NCI-H82 (cell line): ENCODE data around the gene SMCO1.
"Not testable (repeated sequence)": the region's sequence is repeated elsewhere in the genome, so short reads cannot be mapped to it uniquely, and the experiment has no call there.

Experiments
- DNase-seq: peaks from one replicate; lab custom pipeline; 2025; lab: John Stamatoyannopoulos, UW

The SMCO1 gene

DNA sequence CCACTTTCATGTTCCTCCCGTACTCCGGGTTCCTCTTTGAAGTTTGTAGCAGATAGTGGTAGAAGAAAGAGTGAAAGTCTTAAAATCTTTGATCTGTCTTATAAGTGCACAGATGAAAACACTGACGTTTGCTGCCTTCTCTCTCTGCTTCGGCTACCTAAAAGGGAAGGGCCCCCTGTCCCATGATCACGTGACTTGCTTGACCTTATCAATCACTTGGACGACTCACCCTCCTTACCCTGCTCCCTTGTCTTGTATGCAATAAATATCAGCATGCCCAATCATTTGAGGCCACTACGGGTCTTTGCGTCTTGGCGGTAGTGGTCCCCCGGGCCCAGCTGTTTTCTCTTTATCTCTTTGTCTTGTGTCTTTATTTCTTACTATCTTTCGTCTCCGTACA lies 6.1 kb upstream of the SMCO1 start:
- DNase-seq, result not testable (repeated sequence)

- DNase-seq, result no peak
Observed at GRCh38 chr3:196519718-196520082, 4.6 kb upstream of the SMCO1 start.

GRCh38 chr3:196518966-196519717 lies 4.0 kb upstream of the SMCO1 start:
- peak; percentile 95 for DNase-seq

DNA sequence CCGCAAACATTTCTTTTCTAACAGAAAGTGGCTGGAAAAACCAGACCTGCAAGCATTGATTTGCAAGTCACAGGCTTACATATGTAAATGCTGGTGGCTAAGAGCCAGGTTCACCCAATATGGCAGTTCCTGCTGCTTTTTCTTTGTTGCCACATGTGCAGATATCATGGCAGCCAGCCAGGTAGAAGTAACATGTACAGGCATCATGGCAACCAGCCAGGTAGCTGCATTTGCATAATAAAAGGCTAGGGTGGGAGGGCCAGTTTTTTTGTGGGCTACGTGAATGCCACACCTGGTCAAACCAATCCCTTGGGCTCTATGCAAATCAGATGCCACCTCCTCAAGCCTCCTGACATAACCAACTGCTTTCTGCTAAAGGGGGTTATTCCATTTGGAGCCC lies 2.8 kb upstream of the SMCO1 start:
- no peak for DNase-seq

DNA sequence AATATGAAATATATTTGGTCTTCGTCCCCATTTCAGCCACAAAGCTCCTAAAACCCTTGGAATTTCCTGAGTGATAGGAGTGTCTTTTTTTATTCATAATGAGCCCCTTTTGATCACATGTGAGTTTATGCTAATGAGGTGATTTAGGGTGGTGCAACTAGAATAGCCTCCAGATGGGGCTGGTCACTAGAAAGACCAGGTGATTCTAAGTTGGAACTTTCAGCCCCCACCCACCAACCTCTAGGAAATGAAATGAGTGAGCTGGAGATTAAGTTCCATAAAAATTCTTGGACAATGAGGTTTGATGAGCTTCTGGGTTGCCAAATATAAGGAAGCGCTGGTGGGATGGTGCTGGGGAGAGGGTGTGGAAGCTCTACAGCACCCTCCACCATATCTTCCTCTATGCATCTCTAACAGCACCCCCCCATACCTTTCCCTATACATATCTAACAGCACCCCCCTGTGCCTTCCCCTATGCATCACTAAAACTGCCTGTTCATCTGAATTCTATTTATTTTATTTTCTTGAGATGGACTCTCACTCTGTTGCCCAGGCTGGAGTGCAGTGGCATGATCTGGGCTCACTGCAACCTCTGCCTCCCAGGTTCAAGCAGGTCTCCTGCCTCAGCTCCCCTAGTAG lies 2.1 kb upstream of the SMCO1 start:
- no peak for DNase-seq

DNA sequence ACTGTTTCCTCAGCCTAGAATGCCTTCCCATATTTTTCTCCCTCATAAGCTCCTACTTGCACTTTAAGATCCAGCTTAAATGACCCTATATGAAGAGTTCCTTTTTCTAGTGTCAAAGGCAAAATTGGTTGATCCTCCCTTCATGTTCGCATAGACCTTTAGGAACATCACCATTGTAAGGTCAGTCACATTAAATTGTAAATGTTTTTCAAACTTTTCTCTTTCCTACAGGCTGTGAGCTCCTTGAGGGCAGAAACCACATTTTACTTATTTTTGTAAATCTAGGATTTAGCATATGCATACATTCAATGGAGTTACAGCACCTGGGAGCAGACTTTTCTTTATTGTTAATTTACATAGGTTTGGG lies 813 bp downstream of the SMCO1 start:
- DNase-seq, result no peak

DNA sequence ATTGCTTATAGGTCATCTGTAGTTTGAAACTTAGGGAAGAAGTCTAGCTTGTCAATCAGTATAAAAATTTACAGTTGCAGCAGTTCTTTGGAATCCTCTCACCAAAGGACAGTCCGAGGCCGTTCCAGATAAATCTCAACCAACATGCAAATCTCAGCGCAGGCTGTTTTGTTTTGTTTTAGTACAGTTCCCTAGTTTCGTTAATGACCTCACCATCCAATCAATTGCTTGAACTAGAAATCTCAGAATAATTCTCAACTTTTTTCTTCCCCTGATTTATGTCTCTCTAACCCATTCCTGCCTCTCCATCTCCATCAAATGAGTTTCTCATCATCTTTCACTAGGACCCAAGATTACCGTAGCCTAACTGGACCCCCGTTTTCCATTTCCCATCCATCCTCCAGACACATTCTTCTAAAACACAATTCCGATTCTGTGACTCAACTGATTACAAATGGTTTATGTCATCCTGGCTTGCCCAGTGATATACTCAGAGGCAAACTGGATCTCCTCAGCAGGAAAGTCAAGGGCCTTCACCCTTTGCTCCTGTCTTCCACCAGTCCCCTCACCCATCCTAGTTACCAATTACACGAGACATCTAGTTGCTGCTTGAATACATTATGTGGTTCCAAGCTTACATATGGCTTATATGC lies 1.3 kb downstream of the SMCO1 start:
- DNase-seq, result no peak

GRCh38 chr3:196511646-196512425 lies 3.3 kb downstream of the SMCO1 start:
- not testable (repeated sequence) for DNase-seq

- not testable (repeated sequence) for DNase-seq
Observed at GRCh38 chr3:196511108-196511507, 4.0 kb downstream of the SMCO1 start.

DNA sequence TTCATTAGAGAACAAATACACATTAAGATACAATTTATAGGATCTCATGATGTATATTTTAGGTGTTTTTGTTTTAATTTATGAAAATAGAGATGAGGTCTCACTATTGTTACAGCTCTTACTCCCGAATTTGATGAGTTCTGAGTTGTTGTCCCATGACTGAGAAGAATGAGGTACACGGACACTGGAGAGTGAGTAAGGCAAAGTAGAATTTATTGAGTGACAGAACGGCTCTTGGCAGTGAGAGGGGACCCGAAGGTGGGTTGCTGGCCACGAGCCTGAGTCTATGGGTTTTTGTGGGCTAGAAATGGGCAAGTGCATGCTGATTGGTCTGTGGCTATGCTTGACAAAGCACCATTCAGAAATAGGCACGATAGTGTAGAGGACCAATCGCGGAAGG lies 8.5 kb downstream of the SMCO1 start:
- DNase-seq, result no peak

DNA sequence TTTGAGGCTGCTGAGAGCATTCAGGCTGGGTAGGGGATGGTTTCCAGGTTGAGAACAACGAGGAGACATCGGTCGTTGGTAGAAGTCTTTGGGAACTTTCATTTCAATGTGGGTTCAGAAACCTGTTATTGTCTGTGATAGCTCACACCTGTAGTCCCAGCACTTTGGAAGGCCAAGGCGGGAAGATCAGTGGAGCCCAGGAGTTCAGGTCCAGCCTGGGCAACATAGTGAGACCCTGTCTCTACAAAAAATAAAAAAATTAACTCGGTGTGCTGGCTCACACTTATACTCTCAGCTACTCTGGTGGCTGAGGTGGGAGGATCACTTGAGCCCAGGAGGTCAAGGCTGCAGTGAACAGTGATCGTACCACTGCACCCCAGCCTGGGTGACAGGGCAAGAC lies 10.6 kb downstream of the SMCO1 start:
- DNase-seq, result no peak

GRCh38 chr3:196504077-196504398 lies 11.1 kb downstream of the SMCO1 start:
- not testable (repeated sequence) for DNase-seq

DNA sequence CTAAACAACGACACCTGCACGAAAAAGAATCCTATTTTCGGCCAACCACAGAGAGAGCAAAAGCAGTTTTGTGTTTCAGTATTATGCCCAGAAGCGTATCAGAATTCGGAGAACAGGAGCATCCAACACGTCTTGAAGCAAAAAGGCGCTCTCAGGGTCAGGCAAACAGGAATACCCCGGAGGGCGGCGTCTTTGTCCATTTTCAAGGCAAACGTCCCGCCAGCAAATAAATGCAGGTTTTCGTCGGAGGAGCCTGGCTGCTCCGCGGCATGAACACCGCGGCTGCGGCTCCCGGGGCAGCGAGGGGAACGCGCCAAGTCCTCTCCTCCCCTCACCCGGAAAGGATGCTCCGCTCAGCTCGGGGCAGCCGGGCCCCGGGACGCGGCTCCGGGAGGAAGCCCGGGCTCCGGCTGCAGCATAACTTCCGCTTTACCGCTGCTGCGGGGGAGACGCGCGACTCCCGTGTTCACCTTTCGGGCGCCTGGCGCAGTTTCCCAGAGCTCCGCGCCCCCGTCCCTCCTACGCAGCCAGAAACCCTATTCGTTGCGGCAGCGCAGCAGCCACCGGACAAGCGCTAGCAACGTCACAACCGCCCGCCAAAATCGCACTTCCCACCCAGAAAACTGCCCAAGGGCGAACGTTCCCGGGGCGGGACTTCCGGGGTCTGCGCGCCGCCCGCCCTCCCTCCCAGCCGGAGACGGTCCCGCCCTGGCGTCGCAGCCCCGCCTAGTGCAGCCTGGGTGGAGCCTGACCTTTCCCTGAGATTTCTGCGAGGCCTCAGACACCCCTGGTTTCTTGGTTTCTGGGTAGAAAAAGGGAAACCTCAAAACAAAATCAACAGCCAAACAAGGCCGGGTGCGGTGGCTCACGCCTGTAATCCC lies 11.7 kb downstream of the SMCO1 start, which contains the start of gene RNF168:
RNF168 (minus strand) TSS at position 573 of the 881 bp plus-strand sequence. CDS start 595 bp downstream, outside the sequence.
- DNase-seq, result peak; percentile 99

GRCh38 chr3:196502775-196503195 lies 12.4 kb downstream of the SMCO1 start:
- DNase-seq, result peak; percentile 68

DNA sequence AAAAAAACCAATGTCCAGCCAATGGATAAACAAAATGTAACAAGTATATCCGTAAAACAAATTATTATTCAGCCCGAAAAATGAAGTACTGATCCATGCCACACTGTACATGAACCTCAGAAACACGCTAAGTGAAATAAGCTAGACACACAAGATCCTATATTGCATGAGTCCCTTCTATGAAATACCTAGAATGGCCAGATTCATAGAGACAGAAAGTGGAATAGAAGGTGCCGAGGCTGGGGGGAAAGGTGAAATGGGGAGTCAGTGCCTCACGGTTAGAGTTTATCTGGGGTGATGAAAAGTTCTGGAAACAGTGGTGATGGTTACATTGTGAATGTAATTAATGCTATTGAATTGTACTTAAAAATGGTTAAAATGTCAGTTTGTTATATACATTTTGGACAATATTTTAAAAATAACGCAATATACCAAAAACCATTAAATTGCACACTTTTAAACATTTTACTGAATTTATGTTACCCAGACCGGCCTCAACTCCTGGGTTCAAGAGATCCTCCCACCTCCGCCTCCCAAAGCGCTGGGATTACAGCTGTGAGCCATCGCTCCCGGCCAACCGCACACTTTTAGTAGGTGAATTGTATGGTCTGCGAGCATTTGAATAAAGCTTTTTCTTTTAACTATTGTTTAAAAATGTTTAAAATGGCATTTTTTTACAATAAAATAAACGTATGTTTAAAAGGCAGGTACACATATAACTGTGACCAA lies 13.7 kb downstream of the SMCO1 start:
- DNase-seq, result peak; percentile 79

DNA sequence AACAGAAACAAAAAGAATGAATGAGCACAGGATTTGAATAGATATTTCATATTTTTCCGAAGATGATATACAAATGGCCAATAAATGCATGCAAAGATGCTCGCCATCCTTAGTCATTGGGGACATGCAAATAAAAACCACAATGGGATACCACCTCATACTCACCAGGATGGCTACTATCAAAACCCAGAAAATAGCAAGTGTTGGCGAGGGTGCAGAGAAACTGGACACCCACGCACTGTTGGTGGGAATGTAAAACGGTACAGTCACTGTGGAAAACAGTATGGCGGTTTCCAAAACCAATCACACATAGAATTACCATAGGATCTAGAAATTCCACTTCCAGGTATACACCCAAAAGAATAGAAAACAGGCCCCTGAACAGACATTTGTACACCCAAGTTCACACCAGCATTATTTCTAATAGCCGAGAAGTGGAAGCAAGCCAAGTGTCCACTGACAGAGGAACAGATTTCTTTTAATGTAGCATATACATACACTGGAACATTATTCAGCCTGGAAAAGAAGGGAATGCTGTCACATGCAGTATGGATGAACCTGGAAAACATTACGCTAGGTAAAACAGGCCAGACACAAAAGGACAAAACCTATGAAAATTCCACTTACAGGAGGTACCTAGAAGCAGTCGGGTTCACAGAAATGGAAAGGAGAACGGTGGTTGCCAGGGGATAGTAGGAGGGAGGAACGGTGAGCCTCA lies 15.2 kb downstream of the SMCO1 start:
- DNase-seq, result no peak

DNA sequence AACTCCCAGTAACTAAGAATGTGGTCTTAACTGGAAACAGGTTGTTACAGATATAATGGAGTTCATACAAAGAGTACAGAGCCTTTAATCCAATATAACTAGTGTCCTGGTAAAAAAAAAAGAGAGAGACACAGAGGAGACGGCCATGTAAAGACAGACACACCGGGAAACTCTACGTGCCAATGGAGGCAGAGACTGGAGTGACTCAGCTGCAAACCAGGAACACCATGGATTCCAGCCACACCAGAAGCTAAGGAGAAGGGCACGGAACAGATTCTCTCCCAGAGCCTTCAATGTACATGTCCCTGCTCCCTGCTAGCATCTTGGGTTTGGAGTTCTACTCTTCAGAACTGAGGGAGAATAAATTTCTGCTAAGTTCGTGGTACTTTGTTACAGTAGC lies 16.1 kb downstream of the SMCO1 start:
- DNase-seq, result peak; percentile 32

- no peak for DNase-seq
Observed at GRCh38 chr3:196498297-196498696, 16.8 kb downstream of the SMCO1 start.

GRCh38 chr3:196496183-196496582 lies 19.0 kb downstream of the SMCO1 start:
- no peak for DNase-seq

GRCh38 chr3:196493292-196493691 lies 21.9 kb downstream of the SMCO1 start:
- DNase-seq, result no peak
